SK-N-SH (cell line): Measurements from ENCODE around the gene KRT3. TPM values are rescaled to one million over a fixed set of nuclear protein-coding genes. Genes with fewer than 3 reads are reported as not detected.

Source experiments
- CTCF ChIA-PET: fragments of 300-600, 350-600 bp; formaldehyde crosslinking; extraction: SDS; loops from one replicate; lab custom pipeline; 2021; lab: Yijun Ruan, JAX
- POLR2A ChIA-PET: fragments of 350-600 bp; sonication (Branson Sonifier 250); formaldehyde crosslinking; extraction: SDS; loops from one replicate; lab custom pipeline; 2020; ENCODE audit warnings: antibody characterized with exemption, inconsistent platforms; lab: Yijun Ruan, JAX
- DNase-seq: peaks from one replicate; pipeline ENCODE4 v3.0.0; 2012
- H2AFZ ChIP-seq: fragments of 200-600 bp; sonication (generic); 2 replicates; pipeline ENCODE4 v1.8.1; 2016; ENCODE audit warnings: antibody characterized with exemption, mild to moderate bottlenecking, low read depth
- H3F3A ChIP-seq: fragments of 200-600 bp; sonication (generic); replicated peaks from 2 replicates; pipeline ENCODE3; 2016; ENCODE audit warnings: antibody characterized with exemption, mild to moderate bottlenecking; ENCODE audit not compliant: insufficient read depth
- H3K27ac ChIP-seq, 2 experiments: fragments of 200-500 bp in 1 of 2; fragments of 200-600 bp in 1 of 2; sonication (Bioruptor generic) in 1 of 2; sonication (generic), shearing (Covaris generic) in 1 of 2; 2 replicates each; pipeline versions ENCODE4 v1.5.1 to v1.6.1; 2014 to 2016; ENCODE audit warnings: low read depth in 2 of 2, inconsistent platforms in 1 of 2, low read length in 1 of 2, mild to moderate bottlenecking in 1 of 2, mixed read lengths in 1 of 2
- H3K27me3 ChIP-seq: fragments of 200-600 bp; sonication (generic), shearing (Covaris generic); 2 replicates; pipeline ENCODE4 v1.6.1; 2016; ENCODE audit warnings: mixed run types; ENCODE audit not compliant: insufficient read depth
- H3K36me3 ChIP-seq, 2 experiments: fragments of 200-500 bp in 1 of 2; fragments of 200-600 bp in 1 of 2; sonication (Bioruptor generic) in 1 of 2; sonication (generic) in 1 of 2; replicated peaks in 1 of 2; 2 replicates each; pipeline versions ENCODE3 to v1.5.1; 2014 to 2016; ENCODE audit warnings: low read length in 1 of 2, mild to moderate bottlenecking in 1 of 2; ENCODE audit not compliant: insufficient read depth in 2 of 2, control insufficient read depth in 1 of 2
- H3K4me1 ChIP-seq, 2 experiments: fragments of 200-500 bp in 1 of 2; fragments of 200-600 bp in 1 of 2; sonication (Bioruptor generic) in 1 of 2; sonication (generic), shearing (Covaris generic) in 1 of 2; 2 replicates each; pipeline versions ENCODE4 v1.5.1 to v1.6.1; 2014 to 2016; ENCODE audit warnings: low read depth in 1 of 2, low read length in 1 of 2, mixed run types in 1 of 2; ENCODE audit not compliant: insufficient read depth in 2 of 2, control insufficient read depth in 1 of 2
- H3K4me2 ChIP-seq: fragments of 200-600 bp; sonication (generic), shearing (Covaris generic); 2 replicates; pipeline ENCODE4 v1.6.1; 2017; ENCODE audit warnings: mixed run types
- H3K4me3 ChIP-seq, 2 experiments: fragments of 200-500 bp in 1 of 2; fragments of 200-600 bp in 1 of 2; sonication (Bioruptor generic) in 1 of 2; sonication (generic), shearing (Covaris generic) in 1 of 2; 2 replicates each; pipeline versions ENCODE4 v1.5.1 to v1.8.1; 2014 to 2016; ENCODE audit warnings: low read depth in 2 of 2, inconsistent platforms in 1 of 2, low read length in 1 of 2, mild to moderate bottlenecking in 1 of 2, mixed read lengths in 1 of 2, moderate library complexity in 1 of 2
- H3K79me2 ChIP-seq: fragments of 200-600 bp; sonication (generic); 2 replicates; pipeline ENCODE4 v1.8.1; 2017; ENCODE audit warnings: mild to moderate bottlenecking; ENCODE audit not compliant: insufficient read depth
- H3K9ac ChIP-seq: fragments of 200-600 bp; sonication (generic); 2 replicates; pipeline ENCODE4 v1.6.1; 2017; ENCODE audit warnings: mixed run types
- H3K9me2 ChIP-seq: fragments of 200-600 bp; sonication (generic); 2 replicates; pipeline ENCODE4 v1.6.1; 2017; ENCODE audit warnings: mixed run types
- H3K9me3 ChIP-seq: fragments of 200-600 bp; sonication (generic); 2 replicates; pipeline ENCODE4 v1.6.1; 2017; ENCODE audit warnings: mixed run types, mild to moderate bottlenecking, moderate library complexity
- H4K20me1 ChIP-seq: fragments of 200-600 bp; sonication (generic); 2 replicates; pipeline ENCODE4 v1.6.1; 2017; ENCODE audit warnings: mild to moderate bottlenecking, mixed run types; ENCODE audit not compliant: insufficient read depth
- EP300 ChIP-seq, 2 experiments: IDR thresholded peaks; 2 replicates each; pipeline versions ENCODE4 v1.4.0 to v1.6.1; 2012; ENCODE audit warnings: borderline replicate concordance in 1 of 2, low read depth in 1 of 2, low read length in 1 of 2
- EZH2phosphoT487 ChIP-seq: fragments of 200-600 bp; sonication (generic); IDR thresholded peaks from 2 replicates; pipeline ENCODE4 v1.6.1; 2017; ENCODE audit warnings: low read depth, mixed run types, mild to moderate bottlenecking, antibody characterized with exemption, moderate library complexity, borderline replicate concordance
- FOSL2 ChIP-seq: IDR thresholded peaks from 2 replicates; pipeline ENCODE4 v1.4.0; 2012; ENCODE audit warnings: low read depth, mild to moderate bottlenecking, moderate library complexity, borderline replicate concordance
- GABPA ChIP-seq: IDR thresholded peaks from 2 replicates; pipeline ENCODE4 v1.4.0; 2012; ENCODE audit warnings: low read depth, mild to moderate bottlenecking
- MEF2A ChIP-seq: IDR thresholded peaks from 2 replicates; pipeline ENCODE4 v1.4.0; 2012; ENCODE audit warnings: low read depth, borderline replicate concordance
- MXI1 ChIP-seq: IDR thresholded peaks from 2 replicates; pipeline ENCODE4 v1.6.1; 2012; ENCODE audit warnings: mild to moderate bottlenecking, low read depth, low read length, improper control_type of control experiment
- NFIC ChIP-seq: IDR thresholded peaks from 2 replicates; pipeline ENCODE4 v1.4.0; 2012; ENCODE audit warnings: borderline replicate concordance
- NRF1 ChIP-seq: IDR thresholded peaks from 2 replicates; pipeline ENCODE4 v1.6.1; 2012; ENCODE audit warnings: low read depth, mild to moderate bottlenecking, low read length
- POLR2AphosphoS5 ChIP-seq: IDR thresholded peaks from 2 replicates; pipeline ENCODE4 v1.6.1; 2012; ENCODE audit warnings: low read depth, low read length
- SMC3 ChIP-seq: IDR thresholded peaks from 2 replicates; pipeline ENCODE4 v1.6.1; 2012; ENCODE audit warnings: low read depth, low read length, improper control_type of control experiment
- TAF1 ChIP-seq: IDR thresholded peaks from 2 replicates; pipeline ENCODE4 v1.6.1; 2012; ENCODE audit warnings: low read depth, mild to moderate bottlenecking, low read length, moderate library complexity, borderline replicate concordance
- TCF12 ChIP-seq: IDR thresholded peaks from 2 replicates; pipeline ENCODE4 v1.4.0; 2012
- TEAD4 ChIP-seq: IDR thresholded peaks from 2 replicates; pipeline ENCODE4 v1.4.0; 2012; ENCODE audit warnings: mild to moderate bottlenecking, borderline replicate concordance; ENCODE audit not compliant: insufficient read depth
- YY1 ChIP-seq: IDR thresholded peaks from 2 replicates; pipeline ENCODE4 v1.4.0; 2012; ENCODE audit warnings: low read depth, mild to moderate bottlenecking
- WGBS: methylation state at CpG from one replicate; pipeline ENCODE4 v1.1.6; 2017; ENCODE audit warnings: low lambda C conversion rate; 5-methylcytosine and 5-hydroxymethylcytosine counted together
- polyA plus RNA-seq, 3 experiments: library from polyadenylated mRNA; depleted of rRNA; stranded (reverse); fragments of >200 nt; gene quantifications; 2 replicates each; pipeline ENCODE4 v1.2.3, GENCODE V29; 2012
- TF ChIP-seq, protein P1 (sequence below): IDR thresholded peaks from 2 replicates; pipeline ENCODE4 v1.6.1; 2012; ENCODE audit warnings: mild to moderate bottlenecking, low read depth, low read length, moderate library complexity
- TF ChIP-seq, protein P2 (sequence below): fragments of 150-350 bp; IDR thresholded peaks from 2 replicates; pipeline ENCODE4 v1.6.1; 2017; ENCODE audit warnings: antibody characterized with exemption, low read length, low read depth, borderline replicate concordance
- TF ChIP-seq, protein P3 (sequence below): fragments of 200-600 bp; sonication (generic); IDR thresholded peaks from 2 replicates; pipeline ENCODE4 v1.6.1; 2017; ENCODE audit warnings: antibody characterized with exemption, mild to moderate bottlenecking, moderate library complexity
- TF ChIP-seq, protein P4 (sequence below): IDR thresholded peaks from 2 replicates; pipeline ENCODE4; 2012
- TF ChIP-seq, protein P5 (sequence below): IDR thresholded peaks from 2 replicates; pipeline ENCODE4 v1.4.0; 2012; ENCODE audit warnings: low read depth, borderline replicate concordance
- TF ChIP-seq, protein P6 (sequence below): IDR thresholded peaks from 2 replicates; pipeline ENCODE4 v1.4.0; 2012; ENCODE audit warnings: low read depth

Gene KRT3
- polyA plus RNA-seq, 1 of the 3 experiments (the other 2 are of a cell fraction) = not detected

DNA sequence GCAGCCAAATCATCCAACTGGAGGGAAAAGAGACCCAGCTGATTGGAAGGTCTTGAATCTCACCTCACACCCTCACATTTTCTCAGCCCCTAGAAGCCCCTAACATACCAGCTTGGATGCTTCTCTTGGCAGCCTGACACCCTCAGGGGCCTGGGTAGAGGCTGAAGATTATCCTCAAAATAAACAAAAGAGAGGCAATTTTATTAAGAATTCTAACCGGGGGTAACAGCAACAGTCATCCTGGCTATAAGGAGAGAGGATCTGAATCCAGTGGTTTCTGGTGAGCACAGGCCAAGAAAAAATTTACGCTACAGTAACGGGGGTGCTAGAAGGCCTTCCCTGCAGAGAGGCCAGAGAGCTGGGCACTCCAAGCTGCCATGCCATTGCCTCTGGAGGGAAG lies 40.4 kb downstream of the KRT3 start:
- Histone ChIP-seq H3K9me2 (no peaks in the 10 kb centered on the region), H4K20me1 (no peaks in the 10 kb centered on the region), H3K4me3 (no peak overlapping the region), H3K4me2 (no peak overlapping the region), H3K27ac (no peak overlapping the region), H3K9ac (no peak overlapping the region), H3K4me1 (no peaks in the 10 kb centered on the region; a peak in 1 of 4 replicates), H3K9me3 (no peaks in the 10 kb centered on the region), H3F3A (no peaks in the 10 kb centered on the region), H3K36me3 (no peaks in the 10 kb centered on the region), H3K27me3 (no peaks in the 10 kb centered on the region), H2AFZ (no peak overlapping the region), H3K79me2 (no peaks in the 10 kb centered on the region)
- TF ChIP-seq GABPA (no peak), TEAD4 (no peak), SMC3 (no peak), TAF1 (no peak), YY1 (no peak), NRF1 (no peak), MEF2A (no peak), EP300 (IDR thresholded peaks at IDR 0.05; ENCODE audit: borderline replicate concordance in 1 of 2, low read depth in 1 of 2, low read length in 1 of 2) (no peak), POLR2AphosphoS5 (no peak), FOSL2 (no peak), TCF12 (no peak), NFIC (no peak), EZH2phosphoT487 (no peak), MXI1 (no peak)
- TF ChIP-seq, protein P1, sequence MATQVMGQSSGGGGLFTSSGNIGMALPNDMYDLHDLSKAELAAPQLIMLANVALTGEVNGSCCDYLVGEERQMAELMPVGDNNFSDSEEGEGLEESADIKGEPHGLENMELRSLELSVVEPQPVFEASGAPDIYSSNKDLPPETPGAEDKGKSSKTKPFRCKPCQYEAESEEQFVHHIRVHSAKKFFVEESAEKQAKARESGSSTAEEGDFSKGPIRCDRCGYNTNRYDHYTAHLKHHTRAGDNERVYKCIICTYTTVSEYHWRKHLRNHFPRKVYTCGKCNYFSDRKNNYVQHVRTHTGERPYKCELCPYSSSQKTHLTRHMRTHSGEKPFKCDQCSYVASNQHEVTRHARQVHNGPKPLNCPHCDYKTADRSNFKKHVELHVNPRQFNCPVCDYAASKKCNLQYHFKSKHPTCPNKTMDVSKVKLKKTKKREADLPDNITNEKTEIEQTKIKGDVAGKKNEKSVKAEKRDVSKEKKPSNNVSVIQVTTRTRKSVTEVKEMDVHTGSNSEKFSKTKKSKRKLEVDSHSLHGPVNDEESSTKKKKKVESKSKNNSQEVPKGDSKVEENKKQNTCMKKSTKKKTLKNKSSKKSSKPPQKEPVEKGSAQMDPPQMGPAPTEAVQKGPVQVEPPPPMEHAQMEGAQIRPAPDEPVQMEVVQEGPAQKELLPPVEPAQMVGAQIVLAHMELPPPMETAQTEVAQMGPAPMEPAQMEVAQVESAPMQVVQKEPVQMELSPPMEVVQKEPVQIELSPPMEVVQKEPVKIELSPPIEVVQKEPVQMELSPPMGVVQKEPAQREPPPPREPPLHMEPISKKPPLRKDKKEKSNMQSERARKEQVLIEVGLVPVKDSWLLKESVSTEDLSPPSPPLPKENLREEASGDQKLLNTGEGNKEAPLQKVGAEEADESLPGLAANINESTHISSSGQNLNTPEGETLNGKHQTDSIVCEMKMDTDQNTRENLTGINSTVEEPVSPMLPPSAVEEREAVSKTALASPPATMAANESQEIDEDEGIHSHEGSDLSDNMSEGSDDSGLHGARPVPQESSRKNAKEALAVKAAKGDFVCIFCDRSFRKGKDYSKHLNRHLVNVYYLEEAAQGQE = no peak
- TF ChIP-seq, protein P2, sequence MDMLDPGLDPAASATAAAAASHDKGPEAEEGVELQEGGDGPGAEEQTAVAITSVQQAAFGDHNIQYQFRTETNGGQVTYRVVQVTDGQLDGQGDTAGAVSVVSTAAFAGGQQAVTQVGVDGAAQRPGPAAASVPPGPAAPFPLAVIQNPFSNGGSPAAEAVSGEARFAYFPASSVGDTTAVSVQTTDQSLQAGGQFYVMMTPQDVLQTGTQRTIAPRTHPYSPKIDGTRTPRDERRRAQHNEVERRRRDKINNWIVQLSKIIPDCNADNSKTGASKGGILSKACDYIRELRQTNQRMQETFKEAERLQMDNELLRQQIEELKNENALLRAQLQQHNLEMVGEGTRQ = no peak
- TF ChIP-seq, protein P3, sequence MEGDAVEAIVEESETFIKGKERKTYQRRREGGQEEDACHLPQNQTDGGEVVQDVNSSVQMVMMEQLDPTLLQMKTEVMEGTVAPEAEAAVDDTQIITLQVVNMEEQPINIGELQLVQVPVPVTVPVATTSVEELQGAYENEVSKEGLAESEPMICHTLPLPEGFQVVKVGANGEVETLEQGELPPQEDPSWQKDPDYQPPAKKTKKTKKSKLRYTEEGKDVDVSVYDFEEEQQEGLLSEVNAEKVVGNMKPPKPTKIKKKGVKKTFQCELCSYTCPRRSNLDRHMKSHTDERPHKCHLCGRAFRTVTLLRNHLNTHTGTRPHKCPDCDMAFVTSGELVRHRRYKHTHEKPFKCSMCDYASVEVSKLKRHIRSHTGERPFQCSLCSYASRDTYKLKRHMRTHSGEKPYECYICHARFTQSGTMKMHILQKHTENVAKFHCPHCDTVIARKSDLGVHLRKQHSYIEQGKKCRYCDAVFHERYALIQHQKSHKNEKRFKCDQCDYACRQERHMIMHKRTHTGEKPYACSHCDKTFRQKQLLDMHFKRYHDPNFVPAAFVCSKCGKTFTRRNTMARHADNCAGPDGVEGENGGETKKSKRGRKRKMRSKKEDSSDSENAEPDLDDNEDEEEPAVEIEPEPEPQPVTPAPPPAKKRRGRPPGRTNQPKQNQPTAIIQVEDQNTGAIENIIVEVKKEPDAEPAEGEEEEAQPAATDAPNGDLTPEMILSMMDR = no peak
- TF ChIP-seq, protein P4, sequence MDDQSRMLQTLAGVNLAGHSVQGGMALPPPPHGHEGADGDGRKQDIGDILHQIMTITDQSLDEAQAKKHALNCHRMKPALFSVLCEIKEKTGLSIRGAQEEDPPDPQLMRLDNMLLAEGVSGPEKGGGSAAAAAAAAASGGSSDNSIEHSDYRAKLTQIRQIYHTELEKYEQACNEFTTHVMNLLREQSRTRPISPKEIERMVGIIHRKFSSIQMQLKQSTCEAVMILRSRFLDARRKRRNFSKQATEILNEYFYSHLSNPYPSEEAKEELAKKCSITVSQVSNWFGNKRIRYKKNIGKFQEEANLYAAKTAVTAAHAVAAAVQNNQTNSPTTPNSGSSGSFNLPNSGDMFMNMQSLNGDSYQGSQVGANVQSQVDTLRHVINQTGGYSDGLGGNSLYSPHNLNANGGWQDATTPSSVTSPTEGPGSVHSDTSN = no peak
- TF ChIP-seq, protein P5, sequence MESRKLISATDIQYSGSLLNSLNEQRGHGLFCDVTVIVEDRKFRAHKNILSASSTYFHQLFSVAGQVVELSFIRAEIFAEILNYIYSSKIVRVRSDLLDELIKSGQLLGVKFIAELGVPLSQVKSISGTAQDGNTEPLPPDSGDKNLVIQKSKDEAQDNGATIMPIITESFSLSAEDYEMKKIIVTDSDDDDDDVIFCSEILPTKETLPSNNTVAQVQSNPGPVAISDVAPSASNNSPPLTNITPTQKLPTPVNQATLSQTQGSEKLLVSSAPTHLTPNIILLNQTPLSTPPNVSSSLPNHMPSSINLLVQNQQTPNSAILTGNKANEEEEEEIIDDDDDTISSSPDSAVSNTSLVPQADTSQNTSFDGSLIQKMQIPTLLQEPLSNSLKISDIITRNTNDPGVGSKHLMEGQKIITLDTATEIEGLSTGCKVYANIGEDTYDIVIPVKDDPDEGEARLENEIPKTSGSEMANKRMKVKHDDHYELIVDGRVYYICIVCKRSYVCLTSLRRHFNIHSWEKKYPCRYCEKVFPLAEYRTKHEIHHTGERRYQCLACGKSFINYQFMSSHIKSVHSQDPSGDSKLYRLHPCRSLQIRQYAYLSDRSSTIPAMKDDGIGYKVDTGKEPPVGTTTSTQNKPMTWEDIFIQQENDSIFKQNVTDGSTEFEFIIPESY = no peak
- TF ChIP-seq, protein P6, sequence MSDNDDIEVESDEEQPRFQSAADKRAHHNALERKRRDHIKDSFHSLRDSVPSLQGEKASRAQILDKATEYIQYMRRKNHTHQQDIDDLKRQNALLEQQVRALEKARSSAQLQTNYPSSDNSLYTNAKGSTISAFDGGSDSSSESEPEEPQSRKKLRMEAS = no peak
- POLR2A ChIA-PET = no interaction called here
- 28% methylated on average over 3 of the region's 3 CpGs for WGBS
- CTCF ChIA-PET = interaction anchor here (1.0 kb wide), 1 partner anchor 9 kb away, joined by 3 read pairs; no protein-coding TSS in a partner anchor
- DNase-seq = no peak
